Stimulated activated CD8-positive, alpha-beta memory T cell treated with anti-CD3 and anti-CD28 coated beads, Interleukin-7, amount 100 ng/mL, for 1 hour (primary cell): ENCODE results near the gene ATP8A2.
"Not testable (repeated sequence)": the region's sequence is repeated elsewhere in the genome, so short reads cannot be mapped to it uniquely, and the experiment has no call there.

Source experiments
- DNase-seq, 2 donors: peaks; one replicate each; pipeline ENCODE4 v3.0.0-alpha.2; 2020; ENCODE audit warnings: low read depth in 2 of 2

Gene ATP8A2

DNA sequence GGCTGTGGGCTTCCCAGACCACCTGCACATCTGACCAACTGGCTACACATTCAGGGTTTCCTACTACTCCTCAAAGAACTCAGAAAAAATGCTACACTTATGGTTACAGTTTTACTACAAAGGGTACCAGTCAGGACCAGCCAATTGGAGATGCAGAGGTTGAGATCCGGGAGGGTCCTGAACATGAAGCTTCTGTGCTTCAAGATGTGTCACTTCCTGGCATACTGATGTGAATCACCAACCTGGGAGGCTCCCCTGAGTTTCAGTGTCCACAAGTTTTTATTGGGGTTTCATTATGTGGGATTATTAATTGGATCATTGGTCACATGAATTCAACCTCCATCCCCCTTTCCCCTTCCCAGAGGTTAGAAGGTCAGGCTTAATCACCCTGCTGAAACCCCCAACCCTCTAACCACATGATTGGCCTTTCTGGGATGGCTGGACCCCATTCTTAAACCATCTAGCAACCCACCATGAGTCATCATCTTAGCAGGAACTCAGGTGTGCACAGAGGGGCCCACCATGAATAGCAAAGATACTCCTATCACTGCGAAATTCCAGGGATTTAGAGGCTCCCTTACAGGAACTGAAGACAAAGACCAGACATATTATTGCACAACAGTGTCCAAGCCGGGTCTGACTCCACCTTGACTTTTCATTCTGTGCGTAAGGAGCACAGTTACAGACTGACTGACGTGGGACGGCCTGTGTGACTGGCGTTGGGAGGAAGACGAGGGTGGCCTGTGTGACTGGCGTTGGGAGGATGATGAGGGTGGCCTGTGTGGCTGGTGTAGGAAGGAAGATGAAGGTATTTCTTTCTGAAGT, 90.7 kb downstream of the ATP8A2 start:
- no peak for DNase-seq

DNA sequence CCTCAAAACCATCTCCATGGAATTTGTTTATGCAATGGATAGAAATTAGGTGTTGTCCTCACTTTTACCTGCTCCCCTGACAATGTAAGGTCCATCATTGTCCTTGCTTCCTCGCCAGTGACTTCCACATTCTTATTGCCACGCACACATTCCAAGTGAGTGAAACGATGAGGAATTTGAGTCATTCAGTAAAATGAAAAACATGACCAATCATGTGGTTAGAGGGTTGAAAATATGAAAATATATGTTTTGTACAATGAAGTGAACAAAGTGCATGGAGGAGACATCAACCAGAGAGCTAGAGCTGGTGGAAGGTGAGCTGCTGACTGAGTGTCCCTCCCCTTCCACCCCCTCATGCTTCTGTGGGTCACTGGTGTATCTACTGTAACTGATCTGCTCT, 91.7 kb downstream of the ATP8A2 start:
- no peak for DNase-seq

DNA sequence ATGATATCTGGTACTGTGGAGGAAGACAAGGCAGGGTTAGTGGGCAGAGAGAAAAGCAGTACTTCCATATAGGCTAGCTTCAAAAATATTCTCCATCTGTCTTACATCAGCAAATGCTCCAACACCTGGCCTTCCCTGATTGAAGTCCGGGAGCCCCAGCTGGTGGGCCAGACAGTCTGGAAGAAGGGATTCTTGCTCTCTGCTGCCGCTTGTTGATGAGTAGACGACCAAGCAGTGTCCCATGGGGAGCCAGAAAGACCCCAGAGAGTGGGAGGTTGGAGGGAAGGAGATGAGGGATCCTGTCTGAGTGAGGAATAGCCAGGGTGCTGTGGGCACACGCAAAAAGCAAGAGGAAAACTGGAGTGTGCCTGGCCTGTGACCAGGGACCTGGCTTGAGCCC, 95.1 kb downstream of the ATP8A2 start:
- DNase-seq, result no peak

DNA sequence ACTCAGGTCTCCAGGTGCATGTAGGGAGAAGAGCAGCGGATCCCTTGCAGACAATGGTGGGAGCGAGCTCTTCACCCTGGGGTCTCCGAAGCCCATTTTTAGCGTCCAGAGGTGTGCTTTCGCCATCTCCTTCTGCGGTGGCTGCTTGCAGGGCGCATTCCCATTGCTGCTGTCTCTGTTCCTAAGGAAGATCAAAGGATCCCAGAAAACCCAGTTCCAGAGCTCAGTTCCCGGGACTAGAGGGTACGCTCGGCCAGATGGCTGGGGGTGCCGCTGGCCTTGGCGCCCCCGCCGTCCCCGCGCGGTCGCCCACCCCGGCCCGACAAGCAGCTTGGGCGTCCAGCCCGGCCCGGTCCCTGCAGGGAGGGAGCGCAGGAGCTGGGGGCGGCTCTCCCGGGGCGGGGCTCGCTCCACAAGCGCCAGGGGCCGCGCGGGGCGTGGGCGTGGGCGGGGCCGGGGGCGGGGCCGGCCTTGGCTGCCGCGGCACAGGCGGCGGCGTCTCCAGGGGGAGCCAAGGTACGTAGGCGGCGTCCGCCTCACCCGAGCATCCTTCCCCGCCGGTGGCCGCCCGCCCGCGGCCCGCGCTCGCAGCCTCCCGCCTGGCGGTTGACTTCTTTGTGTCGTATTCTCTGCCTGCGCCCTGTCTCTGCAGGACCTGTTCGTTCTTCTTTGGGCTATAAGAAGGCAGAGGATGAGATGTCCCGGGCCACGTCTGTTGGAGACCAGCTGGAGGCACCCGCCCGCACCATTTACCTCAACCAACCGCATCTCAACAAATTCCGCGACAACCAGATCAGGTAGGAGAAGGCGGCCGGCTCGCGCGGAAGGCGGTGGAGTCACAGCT, 96.8 kb downstream of the ATP8A2 start:
- no peak for DNase-seq

DNA sequence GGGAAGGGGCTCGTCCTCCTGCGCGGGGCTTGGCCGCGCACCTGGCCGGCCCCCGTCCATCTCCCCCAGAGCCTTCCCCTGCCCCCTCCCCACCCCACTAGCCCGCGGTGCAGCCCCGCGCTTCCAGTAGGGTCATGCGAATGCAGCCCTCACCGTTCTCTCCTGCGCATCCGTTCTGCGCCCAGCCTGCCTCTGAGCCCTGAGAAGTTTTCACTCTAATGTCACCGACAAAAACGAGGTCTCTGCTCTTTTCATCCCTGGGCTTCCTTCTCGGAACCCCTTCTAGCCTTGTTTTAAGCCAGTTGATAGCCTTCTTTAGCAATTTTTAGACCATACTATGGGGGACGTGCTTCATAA, 97.4 kb downstream of the ATP8A2 start:
- DNase-seq, result no peak

DNA sequence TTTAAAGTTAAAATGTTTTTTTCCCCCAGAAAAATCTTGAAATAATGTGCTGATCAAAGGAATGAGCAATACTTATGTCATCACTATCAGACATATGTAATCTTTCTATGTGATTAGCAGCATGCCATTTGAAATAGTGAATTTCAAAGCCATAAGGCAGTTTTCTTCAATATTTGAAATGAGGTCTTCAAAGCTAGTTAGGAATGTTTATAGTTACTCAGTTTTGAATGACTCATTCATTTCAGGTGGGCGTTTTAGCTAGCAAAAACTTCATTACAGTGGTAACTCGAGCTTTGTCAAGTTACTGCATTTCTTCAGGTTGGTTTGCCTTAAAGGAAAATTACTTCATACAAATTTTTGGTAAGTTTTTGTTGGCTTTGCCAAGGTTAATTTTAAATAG, 102.1 kb downstream of the ATP8A2 start:
- no peak for DNase-seq

DNA sequence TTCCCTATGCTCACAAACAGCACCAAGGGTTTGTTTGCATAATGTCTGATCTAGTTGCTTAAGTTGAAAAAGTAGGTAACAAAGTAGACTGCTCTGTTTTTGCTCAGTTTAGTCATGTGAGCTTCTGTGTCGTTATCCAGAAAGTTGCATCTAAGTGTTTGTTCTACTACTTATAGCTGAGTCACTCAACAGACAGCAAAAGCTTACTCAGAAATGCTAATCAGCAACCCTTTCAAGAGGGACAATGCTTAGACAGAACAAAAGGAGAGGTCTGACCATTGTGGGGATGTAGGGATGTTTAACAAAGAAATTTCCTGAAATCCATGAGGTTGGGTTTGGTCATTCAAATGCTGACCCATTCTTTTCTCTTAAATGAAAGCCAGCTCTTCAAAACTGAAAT, 106.4 kb downstream of the ATP8A2 start:
- DNase-seq, result no peak

DNA sequence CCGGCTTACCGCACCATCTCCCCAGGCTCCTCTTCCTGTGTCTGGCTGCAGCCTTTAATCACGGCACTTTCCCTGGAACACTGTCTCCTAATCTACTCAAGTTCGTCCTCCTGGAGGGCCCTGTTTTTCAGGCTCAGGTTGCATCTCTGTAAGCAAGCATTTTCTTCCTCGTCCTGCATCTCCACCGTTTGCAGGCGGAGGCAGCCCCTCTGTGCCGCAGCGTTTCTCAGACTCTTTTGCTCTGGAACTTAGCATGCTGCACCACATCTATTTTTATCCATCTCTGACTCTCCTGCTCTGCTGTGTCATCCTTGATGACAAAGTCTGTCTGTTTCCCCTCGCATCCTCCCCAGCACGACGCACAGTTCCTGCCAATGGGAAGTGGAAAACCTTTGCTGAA, 117.5 kb downstream of the ATP8A2 start:
- no peak for DNase-seq

DNA sequence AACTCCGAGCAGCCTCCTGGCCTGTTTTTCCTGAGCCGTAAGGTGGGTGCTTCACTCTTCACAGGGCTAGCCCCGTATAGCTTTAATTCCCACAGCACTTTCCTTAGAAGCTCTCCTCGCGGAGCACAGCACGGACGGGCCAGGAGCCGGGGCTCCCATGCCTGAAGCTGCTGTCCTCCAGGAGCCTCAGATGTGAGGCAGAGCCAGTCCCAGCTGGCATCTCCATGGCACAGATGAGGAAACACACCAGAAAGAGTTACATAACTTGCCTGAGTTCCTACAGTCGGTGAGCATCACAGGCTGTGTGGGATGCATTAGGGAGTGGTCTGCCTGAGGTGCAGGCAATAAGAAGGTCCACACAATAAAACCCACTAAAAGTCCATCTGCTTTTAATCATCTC, 118.5 kb downstream of the ATP8A2 start:
- no peak for DNase-seq

DNA sequence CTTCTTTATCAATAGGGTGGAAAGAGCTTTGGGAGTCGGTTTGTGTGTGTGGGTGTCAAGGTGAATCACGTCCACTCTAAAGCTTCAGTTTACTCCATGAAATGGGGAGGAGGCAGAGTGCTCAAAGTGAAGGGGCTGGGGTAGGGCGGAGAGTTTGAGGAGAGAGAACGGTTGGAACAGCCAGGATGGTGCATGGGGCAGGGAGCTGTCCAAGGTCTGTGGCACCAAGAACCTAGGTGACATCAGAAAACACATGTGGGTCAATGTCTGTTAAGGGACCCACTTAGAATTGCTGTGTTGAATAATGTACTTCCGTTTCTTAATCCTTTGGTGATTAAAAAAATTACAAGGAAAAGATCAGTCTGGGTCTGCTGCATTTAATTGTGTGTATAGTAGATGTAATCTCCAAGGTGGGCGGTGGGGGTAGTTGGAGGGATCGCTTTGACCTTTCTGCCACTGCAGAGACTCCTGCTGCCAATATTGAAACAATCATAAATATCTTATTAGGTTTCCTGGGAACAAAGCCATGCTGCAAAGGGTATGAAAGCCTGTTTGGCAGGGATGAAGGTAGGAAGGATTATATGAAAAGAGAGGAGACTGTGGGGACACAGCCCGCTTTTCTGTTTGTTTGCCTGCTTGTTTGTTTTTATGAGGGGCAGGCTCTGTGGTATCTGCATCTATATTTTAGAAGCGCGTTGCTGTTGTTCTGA, 122.3 kb downstream of the ATP8A2 start:
- no peak for DNase-seq

DNA sequence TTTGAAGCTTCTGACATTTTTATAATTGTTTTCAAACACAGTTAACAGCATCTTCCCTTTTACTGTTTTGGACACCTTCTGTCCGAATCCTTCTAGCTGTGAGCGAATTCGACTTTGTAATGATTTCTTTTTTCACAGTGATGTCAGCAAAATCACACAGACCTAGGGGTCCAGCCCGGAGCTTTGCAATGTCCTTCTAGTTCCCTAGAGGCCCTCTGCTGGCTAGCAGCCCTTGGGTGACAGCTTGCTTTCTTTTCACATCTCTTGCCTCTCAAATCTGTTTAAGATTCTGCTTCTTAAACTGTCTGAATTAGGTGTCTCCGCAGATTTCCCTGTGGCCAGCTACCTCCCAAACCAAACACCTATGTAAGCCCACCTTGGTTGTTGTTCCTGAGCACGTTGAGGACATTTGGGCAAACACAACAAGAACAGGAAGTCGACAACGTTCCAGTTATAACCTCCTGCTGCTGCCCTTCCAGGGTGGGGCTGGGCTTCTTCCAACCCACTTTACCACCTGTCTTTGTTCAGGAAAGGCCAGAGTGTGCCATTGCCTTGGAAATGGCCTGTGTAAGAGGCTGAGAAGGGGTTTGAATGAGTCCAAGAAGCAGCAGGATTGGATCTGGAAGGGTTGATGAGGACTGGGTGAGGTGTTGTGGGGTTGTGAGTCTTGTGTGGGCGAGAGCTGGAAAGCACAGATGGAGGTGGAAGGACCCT, 123.1 kb downstream of the ATP8A2 start:
- DNase-seq, result no peak

DNA sequence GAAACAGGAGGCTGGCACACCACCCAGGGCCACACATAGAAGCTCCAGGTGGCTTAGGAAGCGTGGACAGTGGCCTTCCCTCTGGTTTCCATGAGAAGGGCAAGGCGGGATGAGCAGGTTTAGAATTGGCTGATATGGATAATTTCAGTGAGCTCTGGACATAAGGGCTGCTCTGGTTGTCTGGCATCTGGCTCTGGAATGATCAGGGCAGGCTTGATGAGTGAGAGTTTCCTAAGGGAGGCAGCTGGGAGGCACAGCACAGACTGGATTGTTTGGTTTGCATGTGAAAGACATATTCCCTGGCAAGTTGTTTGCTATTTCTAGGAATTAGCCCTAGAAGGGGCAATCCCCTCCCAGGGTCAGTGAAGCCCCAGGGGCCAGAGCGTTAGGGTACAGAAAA, 129.5 kb downstream of the ATP8A2 start:
- no peak for DNase-seq

DNA sequence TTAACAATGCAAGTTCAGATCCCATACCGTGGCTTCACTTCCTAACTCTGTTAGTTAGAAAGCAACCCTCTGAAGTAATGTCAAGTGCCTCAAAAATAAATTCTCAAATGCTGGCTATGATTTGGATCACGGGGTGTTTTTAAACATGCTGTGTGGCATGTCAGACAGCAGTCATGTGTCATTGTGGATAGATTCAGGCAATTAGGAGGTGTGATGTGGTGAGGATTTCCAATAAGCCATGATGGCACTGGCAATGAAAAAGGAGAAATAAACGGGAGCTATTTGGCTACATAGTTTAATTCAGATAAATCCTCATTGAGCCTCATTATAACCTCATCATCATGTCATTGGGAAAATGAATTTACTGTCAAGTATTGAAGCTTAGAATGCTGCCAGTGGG, 130.3 kb downstream of the ATP8A2 start:
- no peak for DNase-seq

DNA sequence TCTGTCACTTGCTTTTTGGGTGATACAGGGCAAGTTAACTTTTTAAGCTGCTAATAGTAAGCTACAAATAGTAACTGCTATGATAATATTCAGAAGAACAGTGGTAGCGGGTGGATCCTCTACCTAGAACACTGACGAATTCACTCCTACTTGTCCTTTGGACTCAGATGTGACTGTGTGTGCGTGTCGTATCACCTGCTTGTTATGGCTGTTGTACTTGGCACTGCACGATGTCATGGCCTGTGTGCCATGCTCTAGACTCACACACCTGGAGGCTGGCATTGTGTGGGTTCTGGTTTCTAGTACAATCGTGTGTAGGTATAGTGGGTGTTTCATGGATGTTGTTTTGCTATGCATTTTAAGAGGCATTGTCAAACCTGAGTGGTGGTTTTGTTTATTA, 130.8 kb downstream of the ATP8A2 start:
- DNase-seq, result no peak

DNA sequence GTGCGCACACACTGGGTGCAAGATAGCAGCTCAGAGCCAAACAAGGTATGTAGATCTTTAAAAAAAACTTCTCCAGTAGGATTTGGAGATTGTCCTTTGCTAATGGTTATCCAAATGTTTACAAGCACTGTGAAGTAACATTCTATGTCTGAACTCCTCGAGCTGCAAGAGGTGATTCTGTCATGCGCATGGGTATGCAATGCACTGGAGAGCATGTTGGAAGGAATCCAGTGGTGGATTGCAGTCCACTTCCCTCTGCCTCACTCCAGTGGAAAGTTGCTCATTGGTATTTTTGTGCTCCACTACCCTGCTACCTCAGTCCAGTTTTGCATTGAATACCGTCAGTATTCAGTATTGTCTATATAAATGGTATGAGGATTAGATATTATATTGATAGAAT, 132.1 kb downstream of the ATP8A2 start:
- no peak for DNase-seq

DNA sequence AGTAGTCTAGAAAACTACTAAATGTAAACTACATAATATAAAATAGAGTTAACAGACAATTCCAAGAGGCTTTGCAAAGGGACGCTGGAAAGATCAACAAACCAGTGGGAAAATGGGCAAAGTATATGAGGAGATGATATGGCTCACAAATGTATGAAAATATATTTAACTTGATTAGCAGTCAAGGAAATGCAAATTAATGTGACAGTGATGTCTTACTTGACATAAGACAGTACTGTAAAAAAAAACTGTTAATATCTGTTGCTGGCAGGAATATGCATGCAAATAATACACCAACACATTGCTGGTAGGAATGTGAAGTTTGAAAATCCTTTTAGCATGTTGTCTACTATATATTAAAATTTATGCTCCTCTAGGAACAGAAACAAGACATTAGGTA, 136.1 kb downstream of the ATP8A2 start:
- no peak for DNase-seq

DNA sequence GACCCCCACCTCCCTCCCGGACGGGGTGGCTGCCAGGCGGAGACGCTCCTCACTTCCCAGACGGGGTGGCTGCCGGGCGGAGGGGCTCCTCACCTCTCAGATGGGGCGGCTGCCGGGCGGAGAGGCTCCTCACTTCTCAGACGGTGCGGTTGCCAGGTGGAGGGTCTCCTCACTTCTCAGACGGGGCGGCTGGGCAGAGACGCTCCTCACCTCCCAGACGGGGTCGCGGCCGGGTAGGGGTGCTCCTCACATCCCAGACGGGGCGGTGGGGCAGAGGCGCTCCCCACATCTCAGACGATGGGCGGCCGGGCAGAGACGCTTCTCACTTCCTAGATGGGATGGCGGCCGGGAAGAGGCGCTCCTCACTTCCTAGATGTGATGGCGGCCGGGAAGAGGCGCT, 141.3 kb downstream of the ATP8A2 start:
- not testable (repeated sequence) for DNase-seq

DNA sequence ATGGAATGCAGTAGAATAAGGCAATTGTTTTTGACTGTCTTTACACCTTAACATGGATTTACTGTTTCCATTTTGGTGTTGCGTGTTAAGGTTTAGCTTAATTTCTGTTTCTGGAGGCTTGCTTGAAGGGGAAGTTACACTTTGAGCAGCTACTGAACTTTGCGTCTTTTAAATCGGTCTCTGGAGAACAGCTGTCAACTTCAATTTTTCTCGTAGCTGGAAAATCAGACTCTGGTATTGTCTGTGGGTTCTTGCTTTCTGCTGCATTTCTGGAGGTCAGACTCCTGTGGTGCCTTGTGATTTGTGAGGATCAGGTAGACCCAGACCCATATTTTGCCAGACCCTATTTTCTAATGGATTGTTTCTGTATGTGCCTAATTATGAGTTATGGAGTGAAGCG, 146.7 kb downstream of the ATP8A2 start:
- no peak for DNase-seq

DNA sequence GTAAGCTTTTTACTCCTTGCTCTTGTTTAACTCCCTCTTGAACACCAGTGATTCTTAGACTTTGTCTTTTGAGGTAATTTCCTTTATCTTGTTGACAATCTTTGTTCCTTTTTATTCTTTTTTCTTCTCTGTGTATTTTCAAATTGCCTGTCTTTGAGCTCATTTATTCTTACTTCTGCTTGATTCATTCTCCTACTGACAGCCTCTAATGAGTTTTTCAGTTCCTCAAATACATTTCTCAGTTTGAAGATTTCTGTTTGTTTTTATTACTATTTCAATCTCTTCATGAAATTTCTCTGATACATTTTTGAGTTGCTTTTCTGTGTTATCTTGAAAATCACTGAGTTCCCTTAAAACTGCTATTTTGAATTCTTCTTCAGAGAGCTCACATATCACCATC, 154.1 kb downstream of the ATP8A2 start:
- DNase-seq, result no peak

DNA sequence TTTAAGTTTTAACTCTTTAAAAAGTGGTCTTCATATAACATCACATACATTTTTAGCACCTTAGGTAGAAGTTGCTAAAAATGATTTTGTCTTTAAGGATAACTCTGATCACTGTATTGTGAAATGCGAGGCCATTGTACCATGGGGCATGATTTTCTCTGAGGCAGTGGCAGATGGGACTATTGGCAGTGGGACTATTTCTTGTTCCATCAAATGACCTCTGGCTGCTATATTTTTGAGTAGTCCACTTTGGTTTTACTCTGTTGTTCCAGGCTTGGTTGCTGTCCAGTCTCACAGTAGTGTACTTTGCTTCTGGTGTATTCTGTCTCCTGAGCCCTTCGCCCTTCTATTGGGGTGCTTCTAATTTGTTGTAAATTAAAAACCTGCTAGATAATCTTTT, 156.5 kb downstream of the ATP8A2 start:
- DNase-seq, result no peak

DNA sequence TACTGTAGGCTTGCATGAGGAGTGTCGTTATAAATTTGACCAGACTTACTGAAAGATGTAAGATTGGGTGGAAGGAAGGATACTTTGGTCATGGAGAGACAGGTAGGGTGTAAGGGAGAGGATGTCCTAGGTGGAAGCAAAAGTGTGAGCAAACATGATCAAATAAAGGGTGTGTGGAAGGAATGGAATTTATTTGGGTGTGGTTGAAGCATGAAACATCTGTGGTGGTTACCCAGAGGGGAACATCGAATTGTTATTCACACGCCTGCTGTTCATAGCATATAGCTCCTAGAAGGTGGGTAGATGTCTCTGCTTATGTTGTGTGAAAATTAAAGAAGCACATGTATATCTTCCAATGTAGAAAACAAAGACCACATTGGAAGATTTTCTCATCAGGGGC, 157.7 kb downstream of the ATP8A2 start:
- no peak for DNase-seq

DNA sequence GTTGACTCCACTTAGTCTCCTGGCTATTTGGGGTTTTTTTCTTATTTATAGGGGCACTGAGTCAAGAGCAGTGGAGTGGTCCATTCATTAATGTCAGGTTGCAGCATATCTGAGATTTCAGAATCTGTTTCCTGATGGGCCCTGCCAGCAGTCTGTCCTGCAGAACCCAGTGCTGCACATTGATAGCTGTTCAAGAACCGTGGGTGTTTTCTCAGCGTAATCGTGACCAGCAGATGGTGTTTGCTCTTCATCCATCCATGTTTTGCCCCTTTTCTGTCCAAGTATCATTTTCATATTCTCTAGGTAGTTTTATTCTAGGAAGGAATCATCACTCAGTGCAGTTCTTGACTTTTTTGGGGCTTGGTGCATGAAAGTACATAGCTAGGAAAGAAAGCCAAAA, 166.5 kb downstream of the ATP8A2 start:
- no peak for DNase-seq
